ENCODE results near the gene BCKDK.

Gene BCKDK

DNA sequence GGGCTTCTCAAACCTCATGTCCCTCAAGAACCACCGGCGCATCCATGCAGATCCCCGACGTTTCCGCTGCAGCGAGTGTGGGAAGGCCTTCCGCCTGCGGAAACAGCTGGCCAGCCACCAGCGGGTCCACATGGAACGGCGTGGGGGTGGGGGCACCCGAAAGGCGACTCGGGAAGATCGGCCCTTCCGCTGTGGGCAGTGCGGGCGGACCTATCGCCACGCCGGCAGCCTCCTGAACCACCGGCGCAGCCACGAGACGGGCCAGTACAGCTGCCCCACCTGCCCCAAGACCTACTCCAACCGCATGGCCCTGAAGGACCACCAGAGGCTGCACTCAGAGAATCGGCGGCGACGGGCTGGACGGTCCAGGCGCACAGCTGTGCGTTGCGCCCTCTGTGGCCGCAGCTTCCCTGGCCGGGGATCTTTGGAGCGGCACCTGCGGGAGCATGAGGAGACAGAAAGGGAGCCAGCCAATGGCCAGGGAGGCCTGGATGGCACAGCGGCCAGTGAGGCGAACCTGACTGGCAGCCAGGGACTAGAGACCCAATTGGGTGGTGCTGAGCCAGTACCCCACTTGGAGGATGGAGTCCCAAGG, 28.1 kb upstream of the BCKDK start:
- DNase-seq (ENCODE audit: low spot score) = no peak

DNA sequence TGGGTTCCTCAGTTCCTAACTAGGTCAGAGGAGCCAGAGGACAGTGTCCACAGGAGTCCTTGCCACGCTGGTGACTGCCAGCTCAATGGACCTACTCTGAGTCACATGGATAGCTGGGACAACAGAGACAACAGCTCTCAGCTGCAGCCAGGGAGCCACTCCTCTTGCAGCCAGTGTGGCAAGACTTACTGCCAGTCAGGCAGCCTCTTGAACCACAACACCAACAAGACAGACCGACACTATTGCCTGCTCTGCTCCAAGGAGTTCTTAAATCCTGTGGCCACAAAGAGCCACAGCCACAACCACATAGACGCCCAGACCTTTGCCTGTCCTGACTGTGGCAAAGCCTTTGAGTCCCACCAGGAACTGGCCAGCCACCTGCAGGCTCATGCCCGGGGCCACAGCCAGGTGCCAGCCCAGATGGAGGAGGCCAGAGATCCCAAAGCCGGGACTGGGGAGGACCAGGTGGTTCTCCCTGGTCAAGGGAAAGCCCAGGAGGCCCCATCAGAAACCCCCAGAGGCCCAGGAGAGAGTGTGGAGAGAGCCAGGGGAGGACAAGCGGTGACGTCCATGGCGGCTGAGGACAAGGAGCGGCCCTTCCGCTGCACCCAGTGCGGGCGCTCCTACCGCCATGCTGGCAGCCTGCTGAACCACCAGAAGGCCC, 27.3 kb upstream of the BCKDK start:
- DNase-seq (ENCODE audit: low spot score) = no peak

DNA sequence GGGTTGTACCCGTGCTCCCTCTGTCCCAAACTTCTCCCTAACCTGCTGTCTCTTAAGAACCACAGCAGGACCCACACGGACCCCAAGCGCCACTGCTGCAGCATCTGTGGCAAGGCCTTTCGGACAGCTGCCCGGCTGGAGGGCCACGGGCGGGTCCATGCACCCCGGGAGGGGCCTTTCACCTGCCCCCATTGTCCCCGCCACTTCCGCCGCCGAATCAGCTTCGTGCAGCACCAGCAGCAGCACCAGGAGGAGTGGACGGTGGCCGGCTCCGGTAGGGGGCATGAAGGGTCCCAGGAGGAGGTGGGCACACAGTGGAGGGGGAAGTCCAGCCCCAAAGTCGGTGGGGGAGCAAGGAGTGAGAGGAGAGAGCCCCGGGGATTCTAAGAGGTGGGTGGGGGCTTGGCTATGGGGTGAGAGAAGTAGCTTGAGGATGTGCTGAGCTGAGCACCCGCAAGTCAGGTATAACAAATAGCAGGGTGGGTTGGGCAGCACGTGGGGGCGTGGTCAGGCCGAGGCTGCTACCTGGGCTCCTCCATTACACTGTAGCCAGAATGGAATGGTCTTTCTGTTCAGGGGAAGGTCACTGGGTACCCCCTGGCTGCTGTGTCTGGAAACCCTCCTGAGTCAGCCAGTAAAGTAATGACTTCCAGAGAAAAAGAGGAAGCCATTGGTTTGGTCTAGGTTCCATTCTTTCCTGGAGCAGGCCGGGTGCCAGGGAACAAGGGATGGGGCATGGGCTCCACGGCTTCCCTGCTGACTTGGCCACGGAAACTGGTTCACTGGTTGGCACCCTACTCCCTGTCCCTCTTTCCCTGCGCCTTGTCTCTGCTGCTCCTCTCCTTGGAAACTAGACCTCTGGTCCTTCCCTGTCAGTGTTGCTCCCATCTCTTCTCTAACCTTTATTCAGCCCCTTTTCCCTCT, 26.5 kb upstream of the BCKDK start:
- no peak for DNase-seq (ENCODE audit: low spot score)

DNA sequence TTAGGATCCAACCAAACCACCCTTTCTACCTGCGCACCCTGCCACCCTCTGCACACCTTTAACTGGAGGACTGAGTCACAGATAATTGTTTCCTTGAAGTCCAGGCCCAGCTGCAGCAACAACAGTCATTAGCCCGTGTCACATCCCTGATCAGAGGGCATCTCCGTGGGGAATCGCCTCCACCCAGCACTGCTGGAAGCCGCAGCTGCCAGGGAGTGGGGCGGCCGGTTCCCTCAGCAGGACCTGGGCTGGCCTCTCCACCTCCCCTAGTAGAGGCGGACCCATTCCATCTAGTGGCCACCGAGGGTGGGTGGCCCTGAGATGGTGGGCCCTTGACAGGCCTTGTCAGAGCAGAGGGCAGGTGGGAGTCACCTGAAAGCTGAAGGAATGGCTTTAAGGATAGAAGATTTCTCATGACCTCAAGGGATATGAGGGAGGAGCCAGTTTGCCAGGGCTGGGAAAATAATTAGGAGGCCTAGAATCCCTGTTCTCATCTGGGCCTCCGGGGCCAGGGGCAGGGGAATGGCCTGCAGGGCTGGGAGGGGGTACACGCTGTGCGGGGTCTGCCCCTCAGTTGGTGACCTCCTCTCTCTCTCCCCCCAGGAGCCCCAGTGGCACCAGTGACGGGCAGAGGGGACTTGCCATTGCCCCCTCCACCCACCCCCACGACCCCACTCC, 25.7 kb upstream of the BCKDK start:
- DNase-seq (ENCODE audit: low spot score) = no peak

DNA sequence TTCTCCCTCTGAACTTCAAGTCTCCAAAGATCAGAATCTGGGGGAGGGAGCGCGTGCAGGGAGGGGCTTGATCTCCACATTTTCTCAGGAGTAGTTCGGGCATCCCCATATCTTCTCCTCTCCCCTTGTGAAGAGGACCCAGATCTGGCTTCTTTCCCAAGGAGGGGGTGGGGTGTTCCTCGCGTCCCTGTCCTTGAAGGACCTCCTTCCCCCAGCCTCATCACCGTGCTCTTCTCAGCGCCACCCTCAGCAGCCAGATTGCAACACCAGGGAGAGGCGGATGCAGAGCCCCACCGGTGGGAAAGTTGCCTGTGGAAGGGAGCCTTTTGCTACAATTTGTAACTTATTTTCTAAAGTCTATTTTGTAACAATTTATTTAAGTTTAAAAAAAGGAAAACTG, 25.1 kb upstream of the BCKDK start:
- no peak for DNase-seq (ENCODE audit: low spot score)

DNA sequence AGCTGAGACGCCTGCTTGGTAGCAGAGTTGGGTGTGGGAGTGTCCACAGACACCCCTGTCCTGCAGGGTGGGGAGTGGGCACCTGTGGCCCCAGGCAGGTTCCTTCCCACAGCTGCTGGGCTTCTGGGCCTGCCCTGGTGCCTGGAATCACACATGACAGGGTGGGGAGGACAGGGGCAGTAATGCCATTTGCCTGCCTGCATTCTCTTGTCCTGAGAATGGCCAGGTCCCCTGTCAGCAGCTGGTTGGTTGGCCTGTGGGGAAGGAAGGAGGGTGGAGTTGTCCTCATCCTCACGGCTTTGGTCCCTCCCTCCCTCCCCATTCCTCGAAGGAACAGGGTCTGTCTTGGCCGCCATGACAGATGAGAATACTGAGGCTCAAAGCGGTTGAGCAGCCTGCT, 24.6 kb upstream of the BCKDK start:
- no peak for DNase-seq (ENCODE audit: low spot score)

DNA sequence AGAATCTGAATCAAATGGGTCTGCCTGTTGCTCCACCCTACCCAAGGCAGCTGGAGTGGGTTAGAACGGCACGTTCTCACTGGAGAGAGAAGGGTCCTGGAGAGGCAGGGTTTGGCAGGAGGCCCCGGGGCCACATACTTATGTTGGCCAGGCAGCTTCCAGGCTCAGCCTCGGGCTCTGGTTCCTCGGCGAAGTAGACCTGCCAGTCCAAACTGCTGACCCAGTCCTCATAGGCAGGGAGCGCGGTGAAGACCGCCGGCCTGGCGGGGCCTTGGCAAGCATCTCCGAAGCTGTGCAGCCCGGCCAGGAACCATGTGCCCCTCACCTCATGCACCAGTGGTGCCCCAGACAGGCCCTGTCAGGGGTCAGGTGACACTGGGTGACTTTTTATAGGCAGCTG, 24.2 kb upstream of the BCKDK start:
- DNase-seq (ENCODE audit: low spot score) = no peak

DNA sequence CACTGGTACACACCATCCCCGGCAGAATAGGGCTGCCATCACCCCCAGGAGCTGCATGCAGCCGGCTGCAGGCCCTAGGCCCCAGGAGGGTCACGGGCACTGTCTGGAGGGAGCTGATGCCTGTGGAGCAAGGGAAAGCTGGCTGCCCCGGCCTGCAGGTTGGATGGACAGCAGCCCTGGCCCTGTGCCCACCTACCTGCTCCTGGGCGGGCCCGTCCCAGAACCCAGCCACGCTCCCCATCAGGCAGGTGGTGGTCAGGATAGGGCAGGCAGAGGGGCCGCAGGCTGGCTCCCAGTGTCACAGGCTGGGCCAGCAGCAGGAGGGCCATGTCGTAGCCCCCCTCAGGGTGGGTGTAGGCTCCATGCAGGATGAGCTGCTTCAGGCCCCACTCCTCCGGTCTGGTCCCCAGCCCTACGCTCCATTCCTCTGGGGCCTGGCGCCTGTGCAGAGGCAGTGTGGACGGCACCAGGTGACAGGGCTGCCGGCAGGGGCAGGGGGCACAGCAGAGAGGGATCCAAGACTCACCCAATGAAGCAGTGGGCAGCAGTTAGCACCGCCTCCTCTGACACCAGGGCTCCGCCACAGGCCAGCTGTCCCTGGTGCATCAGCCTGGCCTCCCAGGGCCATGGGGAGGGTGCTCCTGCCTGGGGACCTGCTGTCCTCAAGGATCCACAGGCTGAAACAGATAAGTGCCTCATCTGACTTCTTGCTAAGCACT, 23.4 kb upstream of the BCKDK start:
- no peak for DNase-seq (ENCODE audit: low spot score)

DNA sequence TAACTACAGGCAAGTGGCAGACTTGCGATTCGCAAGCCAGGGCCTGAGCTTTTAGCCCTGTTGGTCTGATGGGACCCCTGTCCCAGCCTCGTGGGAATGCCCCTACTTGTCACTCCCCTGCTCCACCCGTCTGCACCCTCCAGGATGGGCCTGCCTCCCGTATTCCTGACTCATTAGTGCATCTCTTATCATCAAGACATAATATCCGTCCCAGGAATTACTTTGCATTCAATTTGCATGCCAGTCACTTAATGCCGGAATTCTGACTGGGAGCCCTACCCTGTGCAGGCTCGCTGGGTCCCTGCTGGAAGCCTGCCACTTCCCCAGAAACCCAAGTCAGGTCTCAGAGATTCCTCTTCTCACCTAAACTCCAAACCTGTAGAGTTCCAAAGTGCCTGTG, 22.8 kb upstream of the BCKDK start:
- DNase-seq (ENCODE audit: low spot score) = no peak

DNA sequence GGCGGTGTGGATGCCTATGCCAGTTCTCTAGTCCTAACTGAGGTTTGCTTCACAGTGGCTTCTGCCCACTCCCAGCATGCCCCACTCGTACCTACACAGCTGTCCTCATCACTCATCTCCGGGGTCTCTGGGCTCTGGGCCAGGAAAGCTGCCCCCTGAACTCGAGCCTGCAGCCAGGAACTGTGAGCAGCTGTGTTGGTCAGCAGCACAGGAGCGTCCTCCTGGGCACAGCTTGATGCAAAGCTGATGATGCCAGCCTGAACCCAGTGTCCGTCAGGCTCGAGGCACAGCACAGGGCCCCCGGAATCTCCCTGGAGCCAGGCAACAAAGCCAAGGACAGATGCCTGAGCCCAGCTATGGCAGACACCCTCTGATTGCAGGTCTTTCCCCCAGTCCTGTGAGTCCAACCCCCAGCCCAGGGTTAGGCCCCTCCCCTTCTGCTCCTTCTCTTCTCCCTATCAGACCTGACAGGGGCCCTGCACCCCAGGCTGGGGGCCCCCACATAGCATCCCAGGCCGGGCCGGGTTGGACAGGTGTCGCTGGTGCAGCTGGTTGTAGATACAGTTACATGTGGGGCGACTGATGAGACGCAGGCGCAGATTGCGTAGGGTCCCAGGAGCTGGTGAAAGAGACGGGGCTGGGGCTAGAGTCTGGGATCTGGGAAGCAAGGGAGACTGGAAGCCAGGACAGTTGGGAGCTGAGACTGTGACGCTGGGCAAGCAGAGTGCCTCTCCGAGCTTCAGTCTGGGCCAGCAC, 22.1 kb upstream of the BCKDK start:
- DNase-seq (ENCODE audit: low spot score) = no peak

DNA sequence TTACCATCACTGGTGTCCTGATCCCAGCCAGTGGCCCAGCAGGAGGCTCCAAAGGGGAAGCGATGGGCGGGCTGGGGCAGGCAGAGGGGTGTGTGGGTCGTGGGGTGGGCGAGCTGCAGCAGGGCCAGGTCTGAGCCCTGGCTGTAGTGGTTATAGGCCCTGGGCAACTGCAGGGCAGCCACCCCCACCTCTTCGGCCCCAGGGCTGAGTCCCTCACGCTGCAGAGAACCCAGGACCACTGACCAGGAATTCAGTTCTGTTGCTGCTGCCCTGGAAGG, 21.6 kb upstream of the BCKDK start:
- no peak for DNase-seq (ENCODE audit: low spot score)

DNA sequence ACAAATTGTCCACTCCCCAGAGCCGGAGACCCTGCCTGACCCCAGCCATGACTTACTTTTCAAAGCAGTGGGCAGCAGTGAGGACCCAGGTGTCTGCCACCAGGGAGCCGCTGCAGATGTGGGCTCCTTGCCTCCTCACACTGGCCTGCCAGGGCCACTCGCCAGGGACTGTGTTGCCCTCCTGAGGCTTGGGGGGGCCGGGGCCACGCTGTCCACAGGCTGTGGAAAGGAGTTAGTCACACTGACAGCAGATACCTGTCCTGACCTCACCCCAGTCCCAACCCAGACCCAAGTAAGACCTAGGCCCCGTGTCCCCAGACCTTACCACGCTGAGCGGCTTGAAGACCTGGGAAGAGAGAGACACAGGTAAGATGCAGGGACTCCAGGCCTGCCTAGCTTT, 20.7 kb upstream of the BCKDK start:
- no peak for DNase-seq (ENCODE audit: low spot score)

DNA sequence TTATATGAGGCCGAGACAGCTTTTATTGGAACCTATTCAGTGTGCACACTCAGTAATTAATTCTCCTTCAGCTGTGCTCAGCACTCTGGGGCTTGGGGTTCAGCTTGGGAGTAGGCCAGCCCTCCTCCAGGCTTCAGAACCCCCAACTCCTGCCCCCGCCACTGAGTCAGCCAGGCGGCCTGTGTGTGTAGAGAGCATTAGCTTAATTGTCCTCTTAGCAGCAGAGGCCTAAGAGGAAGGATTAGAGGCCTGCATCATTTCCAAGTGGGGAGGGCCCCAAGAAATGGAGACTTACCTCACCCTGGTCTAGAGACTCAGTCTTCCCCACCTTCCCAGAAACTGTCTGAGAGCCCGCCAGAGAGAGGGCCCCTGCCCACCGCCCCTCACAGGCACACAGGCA, 20.2 kb upstream of the BCKDK start:
- no peak for DNase-seq (ENCODE audit: low spot score)

DNA sequence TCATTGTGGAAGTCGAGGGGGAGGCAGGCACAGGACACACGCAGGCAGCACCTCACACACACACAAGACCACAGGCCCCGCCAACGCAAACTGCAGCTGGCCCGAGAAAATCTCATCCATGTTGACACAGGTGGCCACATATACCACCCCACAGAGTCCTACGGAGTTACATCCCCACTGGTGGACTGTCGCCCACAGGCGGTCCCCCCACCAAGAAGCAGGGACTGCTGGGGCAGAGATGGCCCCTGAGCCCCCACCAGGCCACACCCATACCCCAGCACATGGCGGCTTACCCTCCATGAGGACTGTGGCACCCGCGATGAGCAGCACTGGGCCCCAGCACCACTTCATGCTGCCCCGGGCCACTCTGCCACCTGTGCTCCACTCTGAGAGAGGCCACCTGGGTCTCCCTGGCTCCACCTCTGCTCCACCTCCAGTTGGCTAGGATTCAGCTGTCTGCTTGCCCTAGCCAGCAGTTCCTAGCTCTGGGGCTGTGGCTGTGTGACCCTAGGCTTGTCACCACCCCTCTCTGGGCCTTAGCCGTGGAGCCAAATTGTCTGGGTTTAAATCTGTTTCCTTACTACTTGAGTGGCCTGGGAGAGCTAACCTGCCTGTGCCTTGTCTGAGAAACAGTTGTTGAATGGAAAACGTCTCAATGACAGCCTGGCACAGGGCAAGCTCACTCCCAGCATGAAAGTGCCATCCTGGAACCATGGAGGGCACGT, 19.6 kb upstream of the BCKDK start, which contains the start of gene PRSS53:
Gene PRSS53, minus strand, starts transcription at position 485 of the 725 bp plus-strand sequence. Its CDS starts 134 bp downstream, at position 351.
- DNase-seq (ENCODE audit: low spot score) = no peak

DNA sequence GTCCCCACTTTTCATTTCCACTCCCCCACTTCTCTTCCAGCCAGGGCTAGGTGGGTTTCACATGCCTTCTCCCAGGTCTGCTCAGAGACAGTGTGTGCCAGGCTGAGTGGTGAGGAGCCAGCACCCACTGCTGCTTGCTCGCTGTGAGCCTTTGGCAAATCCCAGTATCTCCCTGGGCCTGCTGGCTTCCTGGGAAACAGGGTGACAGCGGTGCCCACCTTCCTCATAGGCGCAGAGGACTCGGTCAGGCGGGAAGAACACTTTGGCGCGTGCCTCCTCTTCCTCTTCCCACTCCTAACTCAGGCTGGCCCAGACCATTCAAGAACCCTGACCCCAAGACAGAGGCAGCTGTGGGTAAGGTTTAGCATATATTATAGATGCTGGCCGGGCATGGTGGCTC, 19.0 kb upstream of the BCKDK start:
- no peak for DNase-seq (ENCODE audit: low spot score)

DNA sequence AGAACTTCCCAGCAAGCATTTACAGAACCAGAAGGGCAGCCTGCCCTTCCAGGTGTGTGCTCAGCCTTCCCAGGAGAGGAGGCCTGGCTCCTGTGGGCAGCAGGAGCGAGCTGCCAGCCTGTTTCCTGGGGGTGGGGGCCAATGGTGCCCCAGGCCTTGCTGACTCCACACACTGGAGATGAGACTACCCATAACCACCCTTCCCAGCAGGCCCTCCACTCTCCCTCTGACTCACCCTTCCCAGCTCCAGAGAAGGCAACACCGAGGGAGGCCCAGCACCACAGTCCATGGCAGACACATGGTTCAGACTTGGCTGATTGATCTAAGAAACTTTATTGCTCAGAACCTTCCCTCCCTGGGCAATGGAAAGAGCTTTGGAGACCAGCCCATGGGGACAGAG, 17.6 kb upstream of the BCKDK start:
- no peak for DNase-seq (ENCODE audit: low spot score)

DNA sequence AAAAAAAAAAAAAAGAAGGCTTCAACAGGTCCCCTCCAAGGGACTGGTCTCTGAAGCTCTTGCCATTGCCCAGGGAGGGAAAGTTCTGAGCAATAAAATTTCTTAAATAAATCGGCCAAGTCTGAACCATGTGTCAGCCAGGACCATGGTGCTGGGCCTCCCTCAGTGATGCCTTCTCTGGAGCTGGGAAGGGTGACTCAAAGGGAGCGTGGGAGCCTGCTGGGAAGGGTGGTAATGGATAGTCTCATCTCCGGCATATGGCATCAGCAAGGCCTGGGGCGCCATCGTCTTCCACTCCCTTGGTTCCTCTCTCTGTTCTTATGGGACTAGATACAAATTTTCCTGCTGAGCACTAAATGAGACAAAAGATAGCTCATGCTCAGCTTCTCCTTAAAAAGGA, 15.9 kb upstream of the BCKDK start:
- no peak for DNase-seq (ENCODE audit: low spot score)

DNA sequence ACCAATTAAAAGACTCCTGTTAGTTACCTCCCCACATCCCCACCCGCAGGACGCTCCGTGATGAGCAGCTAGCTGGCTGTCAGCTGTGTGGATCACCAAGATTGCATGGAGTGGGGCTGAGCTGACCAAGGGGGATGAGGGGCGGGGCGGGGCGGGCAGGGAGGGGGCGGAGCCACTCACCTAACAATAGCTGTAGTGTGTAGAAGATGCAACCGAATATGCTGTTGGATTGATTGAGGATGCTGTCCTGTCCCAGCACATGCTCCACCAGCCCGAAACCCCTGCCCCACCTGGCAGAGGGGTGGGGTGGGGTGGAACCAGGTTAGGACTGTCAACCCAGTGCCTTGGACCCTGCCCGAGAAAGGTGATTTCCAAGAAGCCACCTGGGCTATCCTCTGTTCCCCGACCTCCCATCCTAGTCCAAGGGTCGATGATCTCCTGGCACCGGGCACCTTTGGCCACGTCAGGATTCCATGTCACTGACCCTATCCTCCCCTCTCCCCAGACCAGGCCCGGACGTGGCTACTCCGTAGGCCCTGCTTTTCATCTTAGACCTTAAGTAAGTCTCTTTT, 15.0 kb upstream of the BCKDK start:
- DNase-seq (ENCODE audit: low spot score) = no peak

DNA sequence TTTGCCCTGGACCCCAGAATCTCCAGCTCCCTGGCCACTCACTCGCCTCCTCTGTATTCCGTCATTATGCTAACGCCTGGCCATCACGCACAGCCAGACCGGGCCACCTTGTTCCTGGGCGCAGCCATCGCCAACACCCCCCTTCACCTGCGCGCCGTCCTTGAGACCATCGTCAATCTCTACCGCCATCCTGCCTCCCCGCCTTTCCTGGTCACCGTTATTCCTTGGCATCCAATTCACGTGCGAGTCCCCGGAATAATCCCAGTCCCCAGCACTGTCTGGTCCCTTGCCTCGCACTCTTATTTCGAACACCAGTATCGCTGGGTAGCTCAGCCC, 14.1 kb upstream of the BCKDK start:
- DNase-seq (ENCODE audit: low spot score) = no peak

DNA sequence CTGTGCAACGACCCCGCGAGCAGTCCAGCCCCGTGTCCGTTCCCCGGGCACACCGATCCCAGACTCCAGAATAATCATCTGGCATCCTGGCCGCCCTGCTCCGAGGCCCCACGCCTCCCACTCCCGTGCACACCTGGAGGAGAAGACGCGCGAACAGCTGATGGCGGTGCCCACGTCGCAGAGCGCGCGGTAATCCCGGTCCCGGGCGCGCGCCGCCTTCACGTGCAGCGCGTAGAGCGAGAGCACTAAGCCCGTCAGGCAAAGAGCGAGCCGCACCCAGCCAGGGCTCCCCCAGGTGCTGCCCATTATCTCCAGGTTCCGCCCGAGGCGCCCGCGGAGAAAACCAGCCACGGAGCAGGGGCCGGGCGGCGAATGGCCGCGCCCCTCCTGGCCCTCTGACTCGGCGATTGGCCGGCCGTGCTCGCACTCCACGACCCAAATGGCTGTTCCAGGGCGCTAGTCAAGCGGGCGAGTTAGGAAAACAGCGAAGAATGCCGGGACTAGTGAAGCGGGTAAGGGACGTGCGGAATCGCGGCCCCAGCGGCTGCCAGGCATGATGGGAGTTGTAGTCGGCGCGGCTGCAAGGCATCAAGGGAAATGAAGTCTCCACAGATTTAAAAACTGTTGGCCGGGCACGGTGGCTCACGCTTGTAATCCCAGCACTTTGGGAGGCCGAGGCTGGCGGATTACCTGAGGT, 13.6 kb upstream of the BCKDK start, which contains the start of gene VKORC1:
Gene VKORC1, minus strand, starts transcription at position 374 of the 697 bp plus-strand sequence. Its CDS starts 68 bp downstream, at position 306.
- peak; percentile 98 for DNase-seq (ENCODE audit: low spot score)
